ENCODE results near the gene PBXIP1. TPM values are rescaled to one million over a fixed set of nuclear protein-coding genes. Genes with fewer than 3 reads are reported as not detected.

PBXIP1 gene
- total RNA-seq, 3 donors from 2014 or later: 7.7 to 12.7 (median 9.5) TPM

DNA sequence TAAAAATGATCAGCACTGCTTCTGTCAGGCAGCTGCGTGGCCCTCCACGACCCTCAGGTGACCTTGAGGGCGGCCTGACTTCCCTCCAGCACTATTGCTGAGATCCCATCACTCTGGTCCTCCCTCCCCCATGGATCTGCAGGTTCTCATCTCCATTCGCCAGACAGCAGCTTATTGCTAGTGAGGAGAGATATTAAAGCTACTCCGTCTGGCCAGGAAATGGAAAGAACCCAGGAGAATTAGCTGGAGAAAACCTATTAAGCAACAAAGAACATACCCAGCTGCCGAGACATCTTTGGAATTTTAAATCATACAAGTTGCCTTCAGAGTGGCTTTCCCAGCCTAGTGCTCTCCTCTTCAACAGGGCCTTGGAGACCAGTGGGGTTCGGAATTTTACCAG lies 60.1 kb downstream of the PBXIP1 start:
- Mint-ChIP-seq H3K9me3 (no peaks in the 10 kb centered on the region), H3K4me3 (no peak overlapping the region), H3K27me3 (ENCODE audit: low read depth) (no peaks in the 10 kb centered on the region), H3K4me1 (ENCODE audit: low read depth) (no peaks in the 10 kb centered on the region), H3K36me3 (ENCODE audit: insufficient read depth) (no peaks in the 10 kb centered on the region)
- DNase-seq (no peak), ATAC-seq (no peak)

Other genes with a start within 250 kb of the PBXIP1 start
- gene KCNN3, start 85.8 kb downstream of the PBXIP1 start, total RNA-seq: under 1 TPM; 0.35 to 0.51 (median 0.45) TPM
- gene PMVK, start 19.4 kb downstream of the PBXIP1 start, total RNA-seq: 10 to 100 TPM; 46.7 to 53.0 (median 48.3) TPM
- gene PYGO2, start 5.7 kb upstream of the PBXIP1 start, total RNA-seq: 10 to 100 TPM; 27.6 to 28.3 (median 28.1) TPM
- gene SHC1, start 14.6 kb upstream of the PBXIP1 start, total RNA-seq: 10 to 100 TPM; 38.7 to 43.7 (median 39.2) TPM
- 10 to 100 TPM; 61.5 to 78.5 (median 76.7) TPM for gene CKS1B, start 18.6 kb upstream of the PBXIP1 start, total RNA-seq
- 100 to 1,000 TPM; 108 to 109 (median 108) TPM for gene FLAD1, start 27.2 kb upstream of the PBXIP1 start, total RNA-seq
- gene LENEP, start 37.5 kb upstream of the PBXIP1 start, total RNA-seq: under 1 TPM in 2 of 3 donors, not detected in 1; 0.40 to 0.50 TPM
- gene ZBTB7B, start 46.7 kb upstream of the PBXIP1 start, total RNA-seq: 10 to 100 TPM; 40.6 to 76.0 (median 52.2) TPM
- gene DCST2, start 77.7 kb upstream of the PBXIP1 start, total RNA-seq: under 1 TPM in 1 of 3 donors, not detected in 2; 0.08 TPM
- not detected for gene DCST1, start 77.7 kb upstream of the PBXIP1 start, total RNA-seq
- gene ADAM15, start 95.2 kb upstream of the PBXIP1 start, total RNA-seq: 10 to 100 TPM; 46.3 to 63.4 (median 48.8) TPM
- gene EFNA4, start 107.6 kb upstream of the PBXIP1 start, total RNA-seq: 1 to 10 TPM; 4.2 to 4.5 (median 4.3) TPM
- 1 to 10 TPM in 2 of 3 donors, under 1 TPM in 1; 0.84 to 2.0 (median 1.1) TPM for gene EFNA3, start 122.7 kb upstream of the PBXIP1 start, total RNA-seq
- gene EFNA1, start 171.8 kb upstream of the PBXIP1 start, total RNA-seq: under 1 TPM; 0.30 to 0.61 (median 0.32) TPM
- 10 to 100 TPM; 29.1 to 36.0 (median 33.5) TPM for gene SLC50A1, start 179.8 kb upstream of the PBXIP1 start, total RNA-seq
- 10 to 100 TPM; 28.2 to 39.2 (median 33.0) TPM for gene DPM3, start 184.4 kb upstream of the PBXIP1 start, total RNA-seq
- 100 to 1,000 TPM; 191 to 204 (median 193) TPM for gene KRTCAP2, start 217.2 kb upstream of the PBXIP1 start, total RNA-seq
- 1 to 10 TPM; 3.5 to 4.4 (median 3.5) TPM for gene TRIM46, start 217.8 kb upstream of the PBXIP1 start, total RNA-seq

Data from activated T-cell treated with anti-CD3 and anti-CD28 coated beads, Interleukin-2, amount 50 U/mL, for 4 hours (primary cell).